HG03521 (cell line): ENCODE measurements around the gene ASAP2.

Experiments used
- ATAC-seq: cut with Tn5 transposase; IDR thresholded peaks from one replicate; pipeline ENCODE4 v1.9.1; 2021; ENCODE audit warnings: mild to moderate bottlenecking, moderate library complexity; ENCODE audit not compliant: unreplicated experiment

Gene ASAP2

DNA sequence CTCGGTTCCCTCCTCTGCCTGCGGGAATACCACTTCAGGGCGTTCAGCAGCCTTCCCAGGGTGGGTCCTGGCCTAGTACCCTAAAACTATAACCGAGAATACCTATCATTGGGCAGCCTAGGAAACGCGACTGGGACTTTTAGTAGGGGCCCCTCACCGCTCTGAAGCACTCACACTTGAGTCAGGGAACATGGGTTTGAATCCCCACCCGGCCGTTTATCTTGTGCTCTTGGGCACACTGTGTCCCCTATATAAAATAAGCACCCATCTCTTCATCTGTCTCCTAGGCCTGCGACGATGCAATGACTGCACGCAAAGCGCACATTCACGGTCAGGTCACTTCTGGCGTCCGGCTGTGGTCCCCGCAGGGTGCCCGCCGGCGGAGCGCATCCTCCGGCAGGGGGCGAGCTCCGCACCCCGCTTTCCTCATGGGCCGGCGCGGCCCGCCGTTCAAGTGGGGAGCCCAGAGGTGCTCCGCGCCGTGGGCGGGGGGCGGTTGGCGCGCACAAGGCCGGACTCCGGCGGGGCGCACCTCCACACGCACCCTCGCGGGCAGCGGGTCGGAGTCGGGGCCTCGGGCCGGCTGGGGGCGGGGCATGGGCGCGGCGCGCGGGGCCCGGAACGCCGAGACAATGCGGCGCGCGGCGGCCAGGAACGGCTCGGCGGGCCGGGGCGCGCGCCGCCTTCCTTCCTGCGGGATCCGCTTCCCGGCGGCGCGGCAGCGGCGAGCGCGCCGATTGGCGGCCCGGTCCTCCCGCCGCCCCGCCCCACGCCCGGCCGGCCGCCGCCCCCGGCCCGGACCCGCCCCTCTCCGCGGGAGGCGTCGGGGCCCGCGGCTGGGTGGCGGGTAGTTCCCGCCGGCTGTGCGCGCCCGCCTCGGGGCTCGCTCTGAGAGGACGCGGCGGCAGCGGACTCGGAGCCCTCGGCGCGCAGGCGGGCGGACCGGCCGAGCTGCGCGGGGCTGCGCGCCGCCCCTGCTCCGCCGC is at the start of gene ASAP2:
Gene ASAP2 (plus strand): TSS at position 850 of the 986 bp plus-strand sequence. CDS start 293 bp downstream, outside the sequence.
- ATAC-seq, result peak; percentile 65

GRCh38 chr2:9158786-9159779 is 47.5 kb upstream of the ASAP2 start:
- no peak for ATAC-seq

GRCh38 chr2:9160732-9161131 is 45.9 kb upstream of the ASAP2 start:
- no peak for ATAC-seq

- no peak for ATAC-seq
Measured at GRCh38 chr2:9162841-9163240, 43.8 kb upstream of the ASAP2 start.

GRCh38 chr2:9163306-9164111 is 43.1 kb upstream of the ASAP2 start:
- ATAC-seq, result no peak

GRCh38 chr2:9164112-9164608 is 42.5 kb upstream of the ASAP2 start:
- ATAC-seq, result no peak

DNA sequence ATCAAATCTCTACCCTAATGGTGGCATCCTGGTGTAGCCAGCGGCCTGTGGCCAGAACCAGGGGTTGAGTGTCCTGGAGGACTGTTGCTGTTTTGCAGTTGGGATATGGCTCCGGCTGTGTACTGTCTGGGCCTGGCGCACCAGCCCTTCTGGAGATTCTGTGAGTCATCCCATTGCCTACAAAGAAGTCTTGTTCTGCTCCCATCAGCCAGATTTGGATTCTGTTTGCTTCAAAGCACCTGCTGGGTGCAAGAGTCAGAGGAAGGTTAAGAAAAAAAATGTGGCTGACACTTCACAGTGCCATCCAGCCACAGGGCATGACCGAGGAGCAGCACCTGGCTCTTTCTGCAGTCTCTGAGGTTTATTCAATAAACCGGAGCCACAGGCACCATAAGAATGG is 41.0 kb upstream of the ASAP2 start:
- ATAC-seq, result no peak

- ATAC-seq, result no peak
Measured at GRCh38 chr2:9166579-9167377, 39.8 kb upstream of the ASAP2 start.

DNA sequence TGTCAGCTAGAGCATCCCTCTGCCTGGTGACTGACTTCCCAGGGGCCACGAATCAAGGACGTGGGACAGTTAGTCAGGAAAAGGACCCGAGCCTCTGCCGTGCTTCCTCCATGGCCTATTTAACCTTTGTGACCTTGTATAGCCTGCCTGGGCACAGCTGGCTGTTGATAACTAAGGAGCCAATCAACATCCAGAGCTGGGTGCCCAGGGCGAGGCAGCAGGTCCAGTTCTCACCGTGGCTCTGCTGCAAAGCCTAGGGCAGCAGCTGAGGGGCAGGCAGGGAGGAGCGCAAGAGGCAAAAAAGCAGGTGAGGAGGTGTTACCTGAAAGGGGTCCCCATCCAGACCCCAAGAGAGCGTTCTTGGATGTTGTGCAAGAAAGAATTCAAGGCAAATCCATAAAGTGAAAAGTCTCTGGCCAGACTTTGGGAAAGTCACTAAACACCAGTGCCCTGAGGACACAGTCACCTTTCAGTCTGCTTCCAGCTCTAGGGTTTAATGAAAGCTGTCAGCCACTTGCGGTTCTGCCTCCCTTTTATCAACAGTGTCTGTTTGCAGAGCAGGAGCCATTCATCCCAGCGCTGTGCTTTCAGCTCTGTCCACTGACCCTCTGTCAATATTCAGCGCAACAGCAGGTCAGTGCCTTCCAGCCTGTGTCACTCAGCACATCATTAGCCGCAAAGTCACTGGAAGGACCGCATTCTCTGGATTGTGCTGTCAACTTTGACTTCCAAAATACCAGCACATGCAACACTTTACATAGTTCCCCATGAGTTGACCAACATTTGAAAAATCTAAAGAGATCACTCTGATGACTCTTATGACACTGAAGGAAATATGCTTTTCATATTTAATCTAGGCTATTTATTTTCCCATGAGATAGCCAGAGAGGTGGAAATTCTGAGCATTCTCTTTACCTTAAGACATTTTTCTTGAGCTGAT is 38.6 kb upstream of the ASAP2 start:
- ATAC-seq, result no peak

DNA sequence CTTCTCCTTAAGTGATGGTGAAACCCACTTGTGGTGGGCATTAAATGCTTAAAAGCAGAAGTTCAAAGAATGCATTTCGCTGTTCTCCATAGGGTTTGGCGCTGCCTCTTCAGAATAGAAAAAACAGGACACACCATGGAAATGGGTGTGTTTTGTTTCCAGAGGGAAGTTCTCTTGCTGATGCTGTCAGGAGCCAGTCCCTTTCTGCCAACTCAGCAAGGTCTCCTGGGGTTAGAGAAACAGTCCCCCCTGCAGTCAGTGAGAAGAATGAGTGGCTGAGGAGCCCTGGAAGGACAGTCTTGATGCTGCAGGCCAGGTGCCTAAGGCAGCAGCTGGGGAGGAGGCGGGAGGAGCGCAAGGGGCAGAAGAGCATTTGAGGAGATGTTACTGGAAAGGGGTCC is 37.8 kb upstream of the ASAP2 start:
- no peak for ATAC-seq

DNA sequence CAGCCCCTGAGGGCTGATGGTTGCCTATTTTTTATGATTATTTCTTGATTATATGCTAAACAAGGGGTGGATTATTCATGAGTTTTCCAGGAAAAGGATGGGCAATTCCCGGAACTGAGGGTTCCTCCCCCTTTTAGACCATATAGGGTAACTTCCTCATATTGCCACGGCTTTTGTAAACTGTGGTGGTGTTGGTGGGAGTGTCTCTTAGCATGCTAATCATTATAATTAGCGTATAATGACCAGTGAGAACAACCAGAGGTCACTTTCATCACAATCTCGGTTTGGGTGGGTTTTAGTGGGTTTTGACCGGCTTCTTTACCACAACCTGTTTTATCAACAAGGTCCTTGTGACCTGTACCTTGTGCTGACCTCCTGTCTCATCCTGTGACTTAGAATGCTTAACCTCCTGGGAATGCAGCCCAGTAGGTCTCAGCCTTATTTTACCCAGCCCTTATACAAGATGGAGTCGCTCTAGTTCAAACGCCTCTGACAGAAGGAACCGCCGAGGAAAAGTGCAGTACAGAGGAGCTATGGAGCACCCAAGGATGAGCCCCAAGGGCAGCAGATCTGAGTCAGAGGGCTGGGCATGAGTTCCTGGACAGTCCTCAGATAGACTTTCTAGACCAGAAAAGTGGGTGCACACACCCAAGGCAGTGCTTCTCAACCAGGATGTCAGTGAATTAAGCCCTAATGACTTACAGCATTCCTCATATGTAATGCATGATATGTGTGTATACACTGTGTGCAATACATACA is 37.1 kb upstream of the ASAP2 start:
- no peak for ATAC-seq

DNA sequence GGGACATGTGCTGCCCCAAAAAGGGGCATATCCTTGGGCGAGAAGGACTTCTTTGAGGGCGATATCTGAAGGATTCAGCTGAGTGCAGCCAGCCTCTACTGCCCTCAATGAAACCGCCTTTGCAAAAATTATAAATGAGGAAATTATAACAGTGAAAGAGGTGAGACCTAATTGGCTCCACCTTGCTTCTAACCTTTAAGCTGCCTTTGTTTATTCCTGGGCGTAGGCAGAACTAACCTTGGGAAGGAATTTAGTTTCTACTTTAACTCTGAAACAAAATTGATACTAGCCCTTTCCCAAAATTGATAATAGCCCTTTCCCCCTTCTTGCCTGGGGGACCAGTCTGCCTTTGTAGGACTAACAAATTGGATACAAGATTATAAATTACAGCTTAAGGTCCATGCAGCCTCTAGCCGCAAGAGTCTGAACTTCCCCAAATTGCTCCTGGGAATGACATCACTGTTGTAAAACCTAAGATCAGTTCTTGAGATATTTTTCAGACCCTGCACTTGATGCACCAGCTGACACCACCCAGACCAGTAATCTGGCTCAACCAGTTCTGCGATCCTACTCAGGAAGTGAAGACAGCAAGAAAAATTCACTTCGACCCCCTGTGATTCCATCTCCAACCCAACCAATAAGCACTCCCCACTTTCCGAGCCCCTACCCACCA is 36.0 kb upstream of the ASAP2 start:
- no peak for ATAC-seq

DNA sequence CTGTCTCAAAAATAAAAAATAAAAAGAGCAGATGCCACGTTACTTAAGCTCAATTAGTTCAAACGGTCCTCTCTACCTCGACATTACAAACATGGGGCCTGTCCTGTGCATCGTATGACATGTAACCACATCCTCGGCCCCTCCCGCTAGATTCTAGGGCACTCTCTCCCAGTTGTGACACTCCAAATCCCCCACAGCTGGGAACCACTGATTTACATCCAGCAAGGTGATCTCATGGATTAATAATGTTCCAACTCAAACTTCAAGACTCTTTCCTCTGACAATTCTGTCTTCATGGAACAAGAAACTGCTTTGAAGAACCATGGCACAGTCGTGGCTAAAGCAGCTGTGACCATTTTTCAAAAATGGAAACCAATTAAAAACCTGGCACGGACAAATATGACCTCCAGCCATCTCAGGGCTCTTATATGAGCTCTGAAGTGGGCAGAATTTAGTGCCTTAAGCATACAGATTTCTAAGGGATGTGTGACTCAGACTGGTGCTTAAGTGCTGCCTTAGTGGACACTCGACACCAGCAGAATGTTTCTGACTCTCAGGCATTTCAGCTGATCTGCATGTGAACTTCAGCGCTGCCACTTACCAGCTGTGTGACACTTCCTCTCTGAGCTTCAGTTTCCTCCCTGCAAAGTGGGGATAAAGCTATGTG is 31.7 kb upstream of the ASAP2 start:
- ATAC-seq, result no peak

GRCh38 chr2:9178110-9178903 is 28.3 kb upstream of the ASAP2 start:
- ATAC-seq, result no peak

DNA sequence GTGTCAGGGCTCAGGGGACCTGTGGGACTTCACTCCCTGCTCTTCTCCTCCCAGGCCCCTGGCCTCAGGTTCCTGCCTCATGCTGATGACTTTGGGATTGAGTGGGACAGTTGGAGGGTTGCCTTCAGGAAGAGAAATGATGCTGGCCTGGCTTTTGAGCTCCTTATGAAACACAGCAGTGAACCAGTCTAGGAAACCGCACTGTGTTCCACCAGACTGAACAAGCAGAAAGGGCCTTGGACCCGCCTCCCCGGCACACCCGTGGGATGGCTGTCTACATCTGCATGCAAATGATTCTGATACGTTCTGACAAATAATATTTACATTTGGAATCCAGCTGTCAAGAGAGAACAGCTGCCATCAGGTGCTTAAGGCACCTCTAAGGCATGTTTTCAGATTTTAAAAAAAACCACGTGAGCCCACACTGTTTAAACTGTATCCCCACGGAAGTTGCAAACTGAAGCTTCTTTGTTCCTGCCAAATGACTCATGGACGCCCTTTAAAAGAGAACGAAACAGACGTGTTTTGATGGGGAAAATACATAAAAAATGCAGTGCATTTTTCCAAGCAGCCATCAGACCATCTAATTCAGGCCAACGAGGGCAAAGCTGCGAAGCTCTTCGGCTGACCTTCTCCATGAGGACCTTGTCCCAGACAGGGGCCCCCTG is 27.6 kb upstream of the ASAP2 start:
- no peak for ATAC-seq
